ENCODE measurements around the gene TADA2A.

GRCh38 chr17:37375706-37376105 lies 31.0 kb upstream of the TADA2A start, which contains the start of gene C17orf78:
- TF ChIP-seq CTCF (conservative IDR thresholded peaks at IDR 0.05; ENCODE audit: low read length), result no peak
- no peak for TF ChIP-seq EZH2phosphoT487 (IDR thresholded peaks at IDR 0.05; ENCODE audit: borderline replicate concordance)

Measured in Loucy (cell line).